ENCODE data around the gene KRTAP4-6.
"Not testable (repeated sequence)": the region's sequence is repeated elsewhere in the genome, so short reads cannot be mapped to it uniquely, and the experiment has no call there.

KRTAP4-6 gene

DNA sequence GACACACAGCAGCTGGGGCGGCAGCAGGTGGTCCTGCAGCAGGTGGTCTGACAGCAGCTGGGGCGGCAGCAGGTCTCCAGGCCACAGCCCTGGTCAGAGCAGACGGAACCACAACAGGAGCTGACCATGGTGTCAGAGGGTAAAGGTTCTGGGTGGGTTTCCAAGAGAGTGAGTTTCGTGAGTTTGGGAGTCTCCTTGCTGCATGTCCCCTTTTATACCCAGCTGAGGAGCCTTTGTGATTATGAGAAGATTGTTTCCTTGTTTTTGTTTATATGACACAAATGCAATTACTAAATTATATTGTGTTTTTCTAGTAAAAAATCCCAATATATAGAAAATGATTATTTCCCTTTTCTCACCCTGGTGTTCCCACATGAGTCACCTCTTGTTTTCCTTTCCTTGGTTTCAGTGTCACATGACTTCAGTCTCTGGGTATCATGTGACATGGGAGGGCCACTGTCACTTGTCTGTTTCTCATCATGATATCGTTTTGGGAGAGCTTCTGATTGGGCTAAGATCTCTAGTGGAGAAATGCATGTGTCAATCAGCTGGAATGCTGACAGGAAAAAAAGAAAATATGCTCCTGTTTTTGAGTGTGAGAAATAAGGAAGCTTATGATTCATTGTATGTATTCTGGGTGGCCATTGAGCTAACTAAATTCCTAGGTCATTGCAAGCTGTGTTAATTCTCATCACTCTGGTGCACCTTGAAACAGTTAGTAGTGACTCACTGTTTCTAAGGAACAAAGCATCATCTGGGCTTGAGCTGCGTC is at the start of gene KRTAP4-6:
TSS of gene KRTAP4-6 (minus strand) at position 185 of the 772 bp plus-strand sequence. CDS start at position 128, 57 bp downstream.
- DNase-seq = no peak

DNA sequence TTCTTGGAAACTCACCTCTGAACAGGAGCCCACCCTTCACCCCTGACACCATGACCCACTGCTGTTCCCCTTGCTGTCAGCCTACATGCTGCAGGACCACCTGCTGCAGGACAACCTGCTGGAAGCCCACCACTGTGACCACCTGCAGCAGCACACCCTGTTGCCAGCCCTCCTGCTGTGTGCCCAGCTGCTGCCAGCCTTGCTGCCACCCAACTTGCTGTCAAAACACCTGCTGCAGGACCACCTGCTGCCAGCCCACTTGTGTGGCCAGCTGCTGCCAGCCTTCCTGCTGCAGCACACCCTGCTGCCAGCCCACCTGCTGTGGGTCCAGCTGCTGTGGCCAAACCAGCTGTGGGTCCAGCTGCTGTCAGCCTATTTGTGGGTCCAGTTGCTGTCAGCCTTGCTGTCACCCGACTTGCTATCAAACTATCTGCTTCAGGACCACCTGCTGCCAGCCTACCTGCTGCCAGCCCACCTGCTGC is 49.5 kb upstream of the KRTAP4-6 start, which contains the start of gene KRTAP9-1:
TSS of gene KRTAP9-1 (plus strand) at position 51 of the 482 bp plus-strand sequence. CDS start at position 51, 0 bp downstream.
- DNase-seq = not testable (repeated sequence)

DNA sequence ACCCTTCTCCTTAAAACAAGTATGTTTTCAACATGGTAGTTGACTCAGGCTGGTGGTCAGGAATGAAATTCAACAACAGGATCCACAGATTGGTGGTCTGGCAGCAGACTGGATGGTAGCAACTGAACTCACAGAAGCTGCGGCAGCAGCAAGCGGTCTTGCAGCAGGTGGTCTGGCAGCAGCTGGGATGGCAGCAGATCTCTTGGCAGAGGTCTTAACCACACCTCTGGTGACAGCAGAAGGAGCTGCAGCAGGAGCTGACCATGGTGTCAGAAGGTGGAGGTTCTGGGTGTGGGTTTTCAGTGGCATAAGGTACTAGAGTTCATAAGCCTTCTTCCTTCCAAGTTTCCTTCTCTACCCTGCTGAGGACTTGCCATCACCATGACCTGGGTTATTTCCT is 46.5 kb upstream of the KRTAP4-6 start:
- no peak for DNase-seq

DNA sequence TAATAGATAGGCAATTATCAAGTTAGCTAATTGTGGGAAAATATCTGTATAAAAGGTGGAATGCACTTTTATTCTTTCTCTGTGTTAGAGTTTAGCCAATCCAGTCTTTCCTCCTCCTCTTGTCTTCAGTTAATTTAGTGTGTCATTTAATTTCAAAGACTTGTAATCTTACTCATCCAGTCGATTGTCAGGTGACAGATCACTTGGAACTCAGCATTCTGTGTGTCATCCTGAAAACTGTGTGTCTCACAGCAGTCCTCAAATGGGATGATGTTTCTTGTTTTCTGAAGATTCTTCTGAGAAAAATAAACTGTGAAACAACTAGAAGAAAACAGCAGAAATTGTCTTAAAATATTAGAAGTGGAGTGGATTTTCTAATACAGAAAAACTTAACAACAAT is 44.7 kb upstream of the KRTAP4-6 start:
- no peak for DNase-seq

DNA sequence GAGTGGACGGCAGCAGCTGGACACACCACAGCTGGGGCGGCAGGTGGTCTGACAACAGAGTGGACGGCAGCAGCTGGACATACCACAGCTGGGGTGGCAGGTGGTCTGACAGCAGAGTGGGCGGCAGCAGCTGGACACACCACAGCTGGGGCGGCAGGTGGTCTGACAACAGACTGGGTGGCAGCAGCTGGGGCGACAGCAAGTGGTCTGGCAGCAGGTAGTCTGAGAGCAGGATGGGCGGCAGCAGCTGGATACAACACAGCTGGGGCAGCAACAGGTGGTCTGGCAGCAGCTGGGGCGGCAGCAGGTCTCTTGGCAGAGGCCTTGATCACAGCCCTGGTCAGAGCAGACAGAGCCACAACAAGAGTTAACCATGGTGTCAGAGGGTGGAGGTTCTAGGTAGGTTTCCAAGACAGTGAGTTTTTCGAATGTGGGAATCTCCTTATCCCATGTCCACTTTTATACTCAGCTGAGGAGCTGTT is 44.2 kb upstream of the KRTAP4-6 start, which contains the start of gene KRTAP4-1:
TSS of gene KRTAP4-1 (minus strand) at position 432 of the 482 bp plus-strand sequence. CDS start at position 375, 57 bp downstream.
- DNase-seq = no peak

DNA sequence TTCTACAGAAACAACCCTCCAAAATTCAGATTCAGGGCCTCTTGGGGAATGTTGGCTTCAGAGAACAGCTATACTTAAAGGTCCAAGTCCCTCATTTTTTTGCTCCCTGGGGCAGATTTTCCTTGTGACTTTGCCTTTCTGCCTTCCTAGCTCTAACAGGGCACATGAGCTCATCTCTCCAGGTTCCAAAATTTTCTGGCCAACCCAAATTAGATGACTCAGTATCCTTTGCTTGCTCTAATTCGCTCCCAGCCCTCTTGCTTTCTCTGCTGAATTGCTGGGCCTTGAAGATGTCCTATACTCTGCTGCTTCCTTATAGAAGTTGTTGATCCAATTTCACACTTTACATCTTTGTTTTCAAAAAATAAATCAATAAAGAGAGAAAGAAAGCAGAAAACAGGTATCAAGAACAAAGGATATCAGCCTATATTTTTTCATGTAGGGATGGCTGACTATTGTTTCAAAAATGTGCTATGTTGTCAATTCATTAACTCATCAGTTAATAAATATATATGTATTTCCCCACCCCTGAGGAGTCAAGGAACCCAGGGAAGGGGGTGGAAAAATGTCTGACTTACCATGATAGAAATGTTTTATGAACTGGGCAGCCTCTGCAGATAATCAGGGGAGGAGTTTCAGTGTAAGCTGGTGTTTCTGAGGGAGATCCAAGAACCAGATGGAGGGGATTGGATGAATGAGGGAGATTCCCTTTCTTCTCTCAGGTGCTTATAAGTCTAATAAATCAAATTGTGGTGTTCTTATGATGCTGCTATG is 38.7 kb upstream of the KRTAP4-6 start:
- DNase-seq = no peak

DNA sequence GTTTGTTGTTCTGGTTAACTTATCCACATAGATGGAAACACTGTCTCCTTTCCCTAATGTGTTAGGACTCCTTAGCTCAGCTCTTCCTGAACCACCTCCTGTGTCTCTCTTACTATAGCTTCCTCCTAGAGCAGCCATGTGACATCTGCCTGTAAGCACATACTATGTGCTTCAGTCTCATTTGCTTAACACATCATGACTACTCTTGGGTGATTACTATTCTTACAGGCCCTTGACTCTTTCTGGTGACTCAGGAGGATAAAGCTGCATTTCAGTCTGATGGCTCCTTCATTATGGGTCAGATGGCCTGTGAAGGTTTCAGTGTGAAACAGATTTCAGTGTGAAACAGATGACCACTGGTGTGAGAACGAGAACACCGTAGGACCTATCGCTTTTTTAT is 38.0 kb upstream of the KRTAP4-6 start:
- no peak for DNase-seq

DNA sequence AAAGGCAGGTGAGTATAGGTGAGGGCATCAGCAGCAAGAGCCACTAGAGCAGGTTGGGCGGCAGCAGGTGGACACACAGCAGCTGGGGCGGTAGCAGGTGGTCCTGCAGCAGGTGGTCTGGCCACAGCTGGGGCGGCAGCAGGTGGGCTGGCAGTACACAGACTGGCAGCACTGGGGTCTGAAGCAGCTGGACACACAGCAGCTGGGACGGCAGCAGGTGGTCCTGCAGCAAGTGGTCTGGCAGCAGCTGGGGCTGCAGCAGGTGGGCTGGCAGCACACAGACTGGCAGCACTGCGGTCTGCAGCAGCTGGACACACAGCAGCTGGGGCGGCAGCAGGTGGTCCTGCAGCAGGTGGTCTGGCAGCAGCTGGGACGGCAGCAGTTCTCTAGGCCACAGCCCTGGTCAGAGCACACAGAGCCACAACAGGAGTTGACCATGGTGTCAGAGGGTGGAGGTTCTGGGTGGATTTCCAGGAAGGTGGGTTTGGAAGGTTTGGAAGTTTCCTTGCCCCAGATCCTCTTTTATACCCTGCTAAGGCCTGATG is 37.5 kb upstream of the KRTAP4-6 start, which contains the start of gene KRTAP4-2:
TSS of gene KRTAP4-2 (minus strand) at position 495 of the 545 bp plus-strand sequence. CDS start at position 438, 57 bp downstream.
- no peak for DNase-seq

DNA sequence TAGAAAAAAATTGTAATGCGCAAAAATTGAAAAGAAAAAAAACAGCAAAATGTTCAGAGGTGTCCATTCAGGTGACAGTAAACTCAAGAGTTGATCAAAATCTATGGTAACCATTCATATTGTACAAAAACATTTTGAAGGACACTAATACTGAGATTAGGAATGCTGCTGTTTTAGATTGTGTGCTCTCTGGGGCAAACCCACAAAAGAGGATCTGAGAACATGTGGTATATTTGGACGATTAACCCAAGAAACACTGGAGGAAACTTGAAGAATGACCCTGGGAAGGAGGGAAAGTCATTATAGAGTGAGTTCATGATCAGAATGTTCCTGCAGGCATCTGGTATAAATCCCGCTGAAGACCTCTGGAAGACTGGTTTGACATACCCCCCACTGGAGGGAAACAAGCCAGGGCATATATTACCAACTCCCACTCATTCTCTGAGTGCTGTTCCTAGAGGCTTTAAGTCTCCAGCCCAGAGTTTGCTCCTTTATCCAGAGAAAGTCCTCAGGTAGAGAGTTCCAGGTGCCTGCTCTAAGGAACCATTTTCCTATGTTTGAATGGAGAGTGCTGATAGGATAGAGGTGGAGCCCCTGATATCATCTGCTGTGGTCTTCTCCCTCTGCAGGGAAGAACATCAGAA is 36.5 kb upstream of the KRTAP4-6 start:
- no peak for DNase-seq

DNA sequence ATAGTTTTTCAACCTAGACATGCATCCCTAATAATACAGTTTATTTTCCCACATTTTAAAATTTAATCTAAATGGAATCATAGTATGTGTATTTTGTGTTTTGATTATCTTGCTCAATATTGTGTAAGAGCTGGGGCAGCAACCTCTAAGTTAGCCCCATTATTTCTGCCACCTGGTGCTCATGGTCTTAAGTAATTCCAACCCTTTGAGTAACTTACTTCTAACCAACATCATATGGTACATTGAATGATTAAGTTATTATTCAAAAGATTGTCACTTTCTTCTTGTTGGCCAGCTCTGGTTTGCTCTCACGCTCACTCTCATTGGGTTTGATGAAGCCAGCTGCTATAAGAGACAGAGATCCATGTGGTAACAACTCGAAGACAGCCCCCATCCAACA is 31.5 kb upstream of the KRTAP4-6 start:
- DNase-seq = no peak

DNA sequence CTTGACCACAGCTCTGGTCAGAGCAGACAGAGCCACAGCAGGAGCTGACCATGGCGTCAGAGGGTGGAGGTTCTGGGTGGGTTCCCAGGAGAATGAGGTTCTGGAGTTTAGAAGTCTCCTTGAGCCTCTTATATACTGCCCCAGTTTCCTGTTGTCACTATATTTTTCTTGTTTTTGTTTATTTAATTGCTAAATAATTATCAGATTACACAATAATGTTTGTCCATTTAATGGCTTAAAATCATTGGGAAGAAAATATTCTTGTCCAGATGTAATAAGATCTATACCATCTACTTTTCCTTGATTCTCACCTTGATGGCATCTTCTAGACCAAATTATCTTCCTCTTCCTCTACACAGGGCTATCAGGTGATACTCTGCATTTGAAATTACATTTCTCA is 27.8 kb upstream of the KRTAP4-6 start, which contains the start of gene KRTAP4-3:
TSS of gene KRTAP4-3 (minus strand) at position 101 of the 400 bp plus-strand sequence. CDS start at position 52, 49 bp downstream.
- DNase-seq = no peak

DNA sequence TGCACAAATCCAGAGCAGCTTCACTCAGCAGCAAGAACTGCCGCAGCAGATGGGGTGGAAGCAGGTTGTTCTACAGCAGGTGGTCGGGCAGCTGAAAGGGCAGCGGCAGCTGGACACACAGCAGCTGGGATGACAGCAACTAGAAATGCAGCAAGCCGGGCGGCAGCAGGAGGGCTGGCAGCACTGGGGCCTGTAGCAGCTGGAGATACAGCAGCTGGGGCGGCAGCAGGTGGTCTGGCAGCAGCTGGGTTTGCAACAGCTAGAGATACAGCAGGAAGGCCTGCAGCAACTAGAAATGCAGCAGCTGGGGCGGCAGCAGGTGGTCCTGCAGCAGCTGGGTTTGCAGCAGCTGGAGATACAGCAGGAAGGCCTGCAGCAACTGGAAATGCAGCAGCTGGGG is 27.2 kb upstream of the KRTAP4-6 start:
- peak; percentile 74 for DNase-seq

DNA sequence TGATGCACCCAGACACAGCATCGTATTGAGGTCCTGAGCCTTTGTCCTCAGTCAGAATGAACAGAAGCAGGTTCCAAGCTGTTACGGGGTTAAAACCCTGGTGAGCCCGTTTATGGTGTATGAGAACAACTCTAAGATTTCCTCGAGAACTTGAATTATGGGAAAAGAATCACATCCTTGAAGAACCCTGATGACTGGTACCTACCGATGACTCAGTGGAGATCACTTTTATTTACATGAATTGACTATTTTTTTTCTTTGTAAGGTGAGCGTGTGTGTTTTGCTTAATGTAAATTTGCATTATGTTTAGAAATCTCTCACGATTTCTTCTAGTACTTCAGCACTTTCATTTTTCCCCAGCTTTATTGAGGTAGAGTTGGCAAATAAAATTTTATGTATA is 23.5 kb upstream of the KRTAP4-6 start:
- no peak for DNase-seq

DNA sequence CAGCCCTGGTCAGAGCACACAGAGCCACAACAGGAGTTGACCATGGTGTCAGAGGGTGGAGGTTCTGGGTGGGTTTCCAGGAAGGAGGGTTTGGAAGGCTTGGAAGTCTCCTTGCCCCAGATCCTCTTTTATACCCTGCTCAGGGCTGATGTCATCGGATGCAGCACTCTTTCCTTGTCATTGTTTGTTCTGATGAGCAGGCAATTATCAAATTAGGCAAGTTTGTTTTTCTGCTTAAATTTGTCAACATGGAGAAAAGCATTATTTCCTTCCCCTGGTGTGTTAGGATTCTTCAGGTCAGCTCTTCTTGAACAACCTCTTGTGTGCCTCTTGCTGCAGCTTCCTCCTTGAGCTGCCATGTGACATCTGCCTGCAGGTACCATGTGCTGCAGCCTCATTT is 20.3 kb upstream of the KRTAP4-6 start, which contains the start of gene KRTAP4-4:
TSS of gene KRTAP4-4 (minus strand) at position 101 of the 400 bp plus-strand sequence. CDS start at position 44, 57 bp downstream.
- DNase-seq = no peak

DNA sequence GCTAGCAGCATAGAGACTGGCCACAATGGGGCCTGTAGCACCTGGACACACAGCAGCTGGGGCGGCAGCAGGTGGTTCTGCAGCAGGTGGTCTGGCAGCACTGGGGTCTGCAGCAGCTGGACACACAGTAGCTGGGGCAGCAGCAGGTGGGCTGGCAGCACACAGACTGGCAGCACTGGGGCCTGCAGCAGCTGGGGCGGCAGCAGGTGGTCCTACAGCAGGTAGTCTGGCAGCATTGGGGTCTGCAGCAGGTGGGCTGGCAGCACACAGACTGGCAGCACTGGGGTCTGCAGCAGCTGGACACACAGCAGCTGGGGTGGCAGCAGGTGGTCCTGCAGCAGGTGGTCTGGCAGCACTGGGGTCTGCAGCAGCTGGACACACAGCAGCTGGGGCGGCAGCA is 19.8 kb upstream of the KRTAP4-6 start:
- not testable (repeated sequence) for DNase-seq

DNA sequence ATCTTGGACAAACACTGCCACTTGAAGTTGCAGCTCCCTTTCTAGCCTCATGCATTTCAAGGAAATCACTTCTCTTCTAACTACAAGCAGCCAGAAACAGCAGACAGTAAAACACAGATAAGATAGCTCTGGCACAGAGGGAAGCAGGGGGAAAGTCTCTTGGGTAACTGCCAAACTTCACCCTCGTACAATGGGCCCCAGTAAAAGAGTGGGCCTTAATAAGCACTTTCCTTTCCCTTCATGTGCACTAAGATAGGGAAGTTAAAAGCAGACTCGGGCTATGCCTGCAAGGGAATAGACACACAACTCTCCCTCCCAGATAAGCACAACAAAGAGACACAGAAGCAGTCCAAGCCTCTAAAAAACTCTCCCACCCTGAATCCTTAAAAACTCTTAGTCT is 13.5 kb upstream of the KRTAP4-6 start:
- no peak for DNase-seq

DNA sequence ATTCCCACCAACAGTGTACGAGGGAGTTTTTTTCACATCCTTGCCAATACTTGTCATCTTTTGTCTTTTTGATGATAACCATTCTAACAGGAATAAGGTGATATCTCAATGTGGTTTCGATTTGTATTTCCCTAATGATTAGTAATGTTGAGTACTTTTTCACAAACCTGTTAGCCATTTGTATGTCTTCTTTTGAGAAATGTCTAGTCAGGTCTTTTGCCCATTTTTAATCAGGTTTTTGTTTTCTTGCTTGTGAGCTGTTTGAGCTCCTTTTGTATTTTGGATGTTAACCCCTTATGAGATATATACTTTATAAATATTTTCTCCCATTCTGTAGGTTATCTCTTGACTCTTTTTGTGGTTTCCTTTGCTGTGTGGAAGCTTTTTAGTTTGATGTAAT is 11.2 kb upstream of the KRTAP4-6 start:
- DNase-seq = no peak

DNA sequence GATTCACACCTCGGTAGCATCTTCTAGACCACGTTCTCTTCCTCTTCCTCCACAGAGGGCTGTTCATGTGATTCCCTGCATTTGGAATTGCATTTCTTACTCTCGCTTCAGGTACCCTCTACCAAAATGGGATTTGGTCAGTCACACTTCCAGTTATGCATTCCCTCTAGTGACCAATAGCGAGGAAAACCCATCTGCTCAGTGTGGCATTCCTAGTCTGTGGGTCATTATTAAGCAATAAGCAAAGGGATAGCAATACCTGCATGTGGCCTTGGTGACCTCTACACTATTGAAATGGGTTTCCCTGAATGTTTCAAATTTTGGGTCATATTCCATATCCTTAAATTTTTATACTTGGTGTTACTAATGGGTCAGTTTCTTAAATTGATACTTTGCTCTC is 9.7 kb upstream of the KRTAP4-6 start:
- DNase-seq = no peak

DNA sequence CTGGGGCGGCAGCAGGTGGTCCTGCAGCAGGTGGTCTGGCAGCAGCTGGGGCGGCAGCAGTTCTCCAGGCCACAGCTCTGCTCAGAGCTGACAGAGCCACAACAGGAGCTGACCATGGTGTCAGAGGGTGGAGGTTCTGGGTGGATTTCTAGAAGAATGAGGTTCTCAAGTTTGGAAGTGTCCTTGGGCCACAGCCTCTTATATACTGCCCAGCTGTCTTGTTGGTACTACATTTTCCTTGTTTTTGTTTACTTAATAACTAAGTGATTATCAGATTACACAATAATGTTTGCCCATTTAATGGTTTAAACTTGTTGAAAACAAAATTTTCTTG is 9.3 kb upstream of the KRTAP4-6 start, which contains the start of gene KRTAP4-5:
TSS of gene KRTAP4-5 (minus strand) at position 174 of the 334 bp plus-strand sequence. CDS start at position 116, 58 bp downstream.
- no peak for DNase-seq

DNA sequence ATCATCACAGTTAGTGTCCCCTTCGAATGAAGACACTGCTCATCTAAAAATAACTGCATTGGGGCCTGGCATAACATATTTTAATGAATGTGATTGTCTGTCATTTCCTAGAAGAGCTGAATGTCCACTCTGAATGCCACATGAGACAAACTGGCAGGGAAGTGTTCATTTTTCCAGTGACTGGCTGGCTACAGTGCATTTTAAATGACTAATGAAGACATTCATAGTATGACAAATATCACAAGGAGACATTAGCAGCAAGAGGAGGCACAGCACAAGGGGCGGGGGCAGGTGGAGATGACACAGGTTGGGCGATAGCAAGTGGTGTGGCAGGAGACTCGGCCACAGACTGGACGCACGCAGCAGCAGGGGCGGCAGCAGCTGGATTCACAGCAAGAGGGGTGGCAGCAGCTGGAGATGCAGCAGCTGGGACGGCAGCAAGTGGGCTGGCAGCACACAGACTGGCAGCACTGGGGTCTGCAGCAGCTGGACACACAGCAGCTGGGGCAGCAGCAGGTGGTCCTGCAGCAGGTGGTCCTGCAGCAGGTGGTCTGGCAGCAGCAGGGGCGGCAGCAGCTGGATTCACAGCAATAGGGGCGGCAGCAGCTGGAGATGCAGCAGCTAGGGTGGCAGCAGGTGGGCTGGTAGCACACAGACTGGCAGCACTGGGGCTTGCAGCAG is 8.8 kb upstream of the KRTAP4-6 start:
- DNase-seq = not testable (repeated sequence)

DNA sequence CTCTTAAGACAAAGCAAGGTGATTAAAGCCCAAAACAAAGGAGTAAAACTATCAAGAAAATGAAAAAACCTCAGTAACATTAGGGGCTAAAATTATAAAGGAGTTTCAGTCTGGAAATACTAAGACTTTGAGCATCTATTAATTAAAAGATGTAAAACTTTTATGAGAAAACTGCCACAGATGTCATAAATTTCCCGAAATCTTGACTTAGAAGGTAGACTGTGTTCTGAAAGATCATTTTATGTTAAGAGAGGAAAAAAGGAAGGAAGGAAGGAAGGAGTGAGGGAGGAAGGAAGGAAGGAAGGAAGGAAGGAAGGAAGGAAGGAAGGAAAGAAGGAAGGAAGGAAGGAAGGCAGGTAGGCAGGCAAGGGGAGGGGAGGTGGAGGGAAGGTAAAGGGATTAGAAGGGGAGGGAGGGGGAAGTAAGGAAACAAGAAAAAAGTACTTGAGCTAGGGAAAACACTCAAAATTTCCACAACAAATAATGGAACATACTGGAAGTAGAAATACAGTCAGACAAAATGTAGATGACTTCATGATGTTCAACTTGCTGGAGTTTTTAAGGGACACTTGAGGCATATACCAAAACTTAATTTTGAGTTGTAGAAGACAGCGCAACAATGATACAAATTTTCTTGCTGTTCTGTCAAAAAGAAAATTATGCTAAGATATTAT is 7.3 kb upstream of the KRTAP4-6 start:
- DNase-seq = no peak
